Ishikawa (cell line): ENCODE measurements around the gene PNPLA3.

Experiments used
- CEBPB ChIP-seq: IDR thresholded peaks from 2 replicates; pipeline ENCODE4 v1.6.1; 2012
- CREB1 ChIP-seq: IDR thresholded peaks from 2 replicates; pipeline ENCODE4 v1.6.1; 2012; ENCODE audit warnings: low read depth
- EGR1 ChIP-seq: IDR thresholded peaks from 2 replicates; pipeline ENCODE4 v1.6.1; 2012
- EP300 ChIP-seq: IDR thresholded peaks from 2 replicates; pipeline ENCODE4 v1.6.1; 2012; ENCODE audit warnings: borderline replicate concordance
- FOXM1 ChIP-seq: IDR thresholded peaks from 2 replicates; pipeline ENCODE4 v1.6.1; 2012; ENCODE audit warnings: low read depth, borderline replicate concordance
- NFIC ChIP-seq: IDR thresholded peaks from 2 replicates; pipeline ENCODE4 v1.6.1; 2012
- RAD21 ChIP-seq: IDR thresholded peaks from 2 replicates; pipeline ENCODE4 v1.6.1; 2012; ENCODE audit warnings: low read depth
- REST ChIP-seq: IDR thresholded peaks from 2 replicates; pipeline ENCODE4 v1.6.1; 2012; ENCODE audit warnings: low read depth, mild to moderate bottlenecking
- TAF1 ChIP-seq: IDR thresholded peaks from 2 replicates; pipeline ENCODE4 v1.6.1; 2012; ENCODE audit warnings: low read depth, mild to moderate bottlenecking
- TCF12 ChIP-seq: IDR thresholded peaks from 2 replicates; pipeline ENCODE4 v1.6.1; 2012; ENCODE audit warnings: low read depth
- TEAD4 ChIP-seq: IDR thresholded peaks from 2 replicates; pipeline ENCODE4 v1.6.1; 2012
- USF1 ChIP-seq: IDR thresholded peaks from 2 replicates; pipeline ENCODE4 v1.6.1; 2012
- YY1 ChIP-seq: IDR thresholded peaks from 2 replicates; pipeline ENCODE4 v1.6.1; 2012; ENCODE audit warnings: low read depth
- ZBTB7A ChIP-seq: IDR thresholded peaks from 2 replicates; pipeline ENCODE4 v1.6.1; 2012; ENCODE audit warnings: low read depth
- TF ChIP-seq, protein P1 (sequence below): IDR thresholded peaks from 2 replicates; pipeline ENCODE4 v1.6.1; 2012

PNPLA3 gene

DNA sequence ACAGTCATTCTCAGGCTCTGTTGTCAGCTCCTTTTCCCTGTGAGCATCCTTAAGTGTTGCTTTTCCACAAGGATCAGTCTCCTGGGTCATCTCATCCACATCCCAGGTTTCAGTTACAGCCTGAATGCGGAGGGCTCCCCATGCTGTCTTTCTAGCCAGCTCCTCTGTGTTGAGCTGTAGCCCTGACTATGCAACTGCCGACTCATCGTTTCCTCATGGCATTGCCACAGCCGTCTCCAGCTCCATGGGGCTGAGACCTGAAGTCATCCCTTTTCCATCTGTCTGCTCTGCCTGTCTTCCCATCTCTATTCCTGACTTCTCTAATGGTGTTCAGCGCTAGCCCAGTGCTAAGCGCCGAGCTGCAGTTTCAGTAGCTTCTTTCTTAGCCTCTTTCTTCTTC, 43.5 kb downstream of the PNPLA3 start:
- TF ChIP-seq REST: no peak
- no peak for TF ChIP-seq TCF12
- TF ChIP-seq ZBTB7A: no peak
- TF ChIP-seq, protein P1, sequence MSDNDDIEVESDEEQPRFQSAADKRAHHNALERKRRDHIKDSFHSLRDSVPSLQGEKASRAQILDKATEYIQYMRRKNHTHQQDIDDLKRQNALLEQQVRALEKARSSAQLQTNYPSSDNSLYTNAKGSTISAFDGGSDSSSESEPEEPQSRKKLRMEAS: no peak
- no peak for TF ChIP-seq FOXM1
- no peak for TF ChIP-seq RAD21
- no peak for TF ChIP-seq CREB1
- no peak for TF ChIP-seq CEBPB
- TF ChIP-seq EGR1: no peak
- TF ChIP-seq EP300: no peak
- TF ChIP-seq NFIC: no peak
- no peak for TF ChIP-seq TAF1
- no peak for TF ChIP-seq USF1
- TF ChIP-seq TEAD4: no peak
- TF ChIP-seq YY1: no peak

DNA sequence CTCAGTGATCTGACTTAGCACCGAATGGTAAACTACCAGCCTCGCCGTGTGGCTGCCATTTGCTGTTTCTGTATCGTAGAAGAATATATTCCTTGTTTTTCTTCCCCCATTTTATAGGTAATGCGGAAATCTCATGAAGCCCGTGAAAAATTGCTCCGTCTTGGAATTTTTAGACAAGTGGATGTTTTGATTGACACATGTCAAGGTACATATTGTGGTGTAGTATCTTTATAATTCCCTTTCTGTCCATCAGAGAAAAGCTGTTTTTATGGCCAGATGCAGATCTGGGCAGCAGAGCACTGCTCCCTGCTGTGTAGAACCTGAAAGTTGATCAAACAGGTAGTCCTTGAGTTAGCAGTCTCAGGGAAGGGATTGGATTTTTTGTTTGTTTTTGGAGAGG, 45.0 kb downstream of the PNPLA3 start:
- TF ChIP-seq ZBTB7A (no peak), USF1 (no peak), CEBPB (no peak)

GRCh38 chr22:43969021-43969878, 45.6 kb downstream of the PNPLA3 start:
- TF ChIP-seq ZBTB7A (no peak), YY1 (no peak), REST (no peak), NFIC (no peak), TCF12 (no peak), EGR1 (no peak), FOXM1 (no peak)

GRCh38 chr22:43969989-43970755, 46.6 kb downstream of the PNPLA3 start:
- no peak for TF ChIP-seq ZBTB7A
- TF ChIP-seq EGR1: no peak
- no peak for TF ChIP-seq TEAD4
- no peak for TF ChIP-seq REST
- TF ChIP-seq YY1: no peak
- TF ChIP-seq CEBPB: no peak
- TF ChIP-seq EP300: no peak
- TF ChIP-seq TAF1: no peak
- TF ChIP-seq CREB1: no peak
